H9 (cell line): ENCODE measurements around the gene FLT1. TPM values are rescaled to one million over a fixed set of nuclear protein-coding genes. Genes with fewer than 3 reads are reported as not detected.

Source experiments
- DNase-seq: peaks from one replicate; pipeline ENCODE4 v3.0.0-alpha.2; 2017
- H2AFZ ChIP-seq: one replicate; pipeline ENCODE4 v1.6.1; 2013; ENCODE audit warnings: mild to moderate bottlenecking, low read length, control low read depth, moderate library complexity
- H2AK5ac ChIP-seq: 2 replicates; pipeline ENCODE4 v1.6.1; 2013; ENCODE audit warnings: low read length, control low read depth, mixed read lengths; ENCODE audit not compliant: insufficient read length
- H2BK120ac ChIP-seq: one replicate; pipeline ENCODE4 v1.6.1; 2013; ENCODE audit warnings: low read depth, mild to moderate bottlenecking, low read length, control low read depth, inconsistent platforms; ENCODE audit not compliant: poor library complexity, severe bottlenecking
- H2BK12ac ChIP-seq: 2 replicates; pipeline ENCODE4 v1.6.1; 2013; ENCODE audit warnings: low read length, control low read depth, mixed read lengths, low read depth; ENCODE audit not compliant: insufficient read length
- H2BK15ac ChIP-seq: 2 replicates; pipeline ENCODE4 v1.6.1; 2013; ENCODE audit warnings: low read depth, low read length, control low read depth
- H2BK20ac ChIP-seq: one replicate; pipeline ENCODE4 v1.6.1; 2013; ENCODE audit warnings: low read depth, mild to moderate bottlenecking, low read length, control low read depth, inconsistent platforms; ENCODE audit not compliant: poor library complexity, severe bottlenecking
- H2BK5ac ChIP-seq: 2 replicates; pipeline ENCODE4 v1.6.1; 2013; ENCODE audit warnings: low read length, control low read depth, mixed read lengths; ENCODE audit not compliant: insufficient read length
- H3K14ac ChIP-seq: 2 replicates; pipeline ENCODE4 v1.6.1; 2013; ENCODE audit warnings: low read length, control low read depth; ENCODE audit not compliant: insufficient read depth
- H3K18ac ChIP-seq: 2 replicates; pipeline ENCODE4 v1.6.1; 2013; ENCODE audit warnings: low read depth, mild to moderate bottlenecking, mixed read lengths, low read length, control low read depth; ENCODE audit not compliant: insufficient read length
- H3K23ac ChIP-seq: 2 replicates; pipeline ENCODE4 v1.6.1; 2013; ENCODE audit warnings: low read length, control low read depth, mixed read lengths, low read depth; ENCODE audit not compliant: insufficient read length
- H3K23me2 ChIP-seq: 2 replicates; pipeline ENCODE4 v1.6.1; 2013; ENCODE audit warnings: low read depth, mild to moderate bottlenecking, mixed read lengths, low read length, control low read depth; ENCODE audit not compliant: insufficient read length, poor library complexity, severe bottlenecking
- H3K27ac ChIP-seq: 2 replicates; pipeline ENCODE4 v1.5.1; 2013; ENCODE audit warnings: low read length, control low read depth, mixed read lengths, low read depth; ENCODE audit not compliant: insufficient read length
- H3K27me3 ChIP-seq: 2 replicates; pipeline ENCODE4 v1.6.1; 2013; ENCODE audit warnings: low read length, control low read depth, inconsistent platforms; ENCODE audit not compliant: insufficient read depth
- H3K4ac ChIP-seq: 2 replicates; pipeline ENCODE4 v1.6.1; 2013; ENCODE audit warnings: low read depth, mild to moderate bottlenecking, control low read depth, inconsistent platforms, low read length, moderate library complexity
- H3K4me1 ChIP-seq: 2 replicates; pipeline ENCODE4 v1.6.1; 2013; ENCODE audit warnings: low read length, control low read depth, inconsistent platforms; ENCODE audit not compliant: insufficient read depth
- H3K4me2 ChIP-seq: 2 replicates; pipeline ENCODE4 v1.6.1; 2013; ENCODE audit warnings: low read length, control low read depth, mixed read lengths; ENCODE audit not compliant: insufficient read length, insufficient read depth
- H3K56ac ChIP-seq: 2 replicates; pipeline ENCODE4 v1.6.1; 2013; ENCODE audit warnings: low read depth, mild to moderate bottlenecking, mixed read lengths, low read length, control low read depth; ENCODE audit not compliant: insufficient read length
- H3K79me1 ChIP-seq: 2 replicates; pipeline ENCODE4 v1.6.1; 2013; ENCODE audit warnings: low read depth, mild to moderate bottlenecking, moderate library complexity, low read length, control low read depth, inconsistent platforms; ENCODE audit not compliant: insufficient read depth, poor library complexity, severe bottlenecking
- H3K79me2 ChIP-seq: 2 replicates; pipeline ENCODE4 v1.6.1; 2013; ENCODE audit warnings: low read length, control low read depth, inconsistent platforms; ENCODE audit not compliant: insufficient read depth
- H3K9ac ChIP-seq: 2 replicates; pipeline ENCODE4 v1.6.1; 2013; ENCODE audit warnings: low read length, control low read depth, mixed read lengths; ENCODE audit not compliant: insufficient read length; ENCODE audit errors: extremely low read depth
- H3K9me3 ChIP-seq: one replicate; pipeline ENCODE4 v1.6.1; 2013; ENCODE audit warnings: low read depth, low read length, inconsistent platforms; ENCODE audit not compliant: control insufficient read depth
- H3T11ph ChIP-seq: one replicate; pipeline ENCODE4 v1.6.1; 2013; ENCODE audit warnings: mild to moderate bottlenecking, low read length, control low read depth, inconsistent platforms
- H4K20me1 ChIP-seq: one replicate; pipeline ENCODE4 v1.6.1; 2013; ENCODE audit not compliant: control insufficient read depth, insufficient read length, insufficient read depth
- H4K5ac ChIP-seq: 2 replicates; pipeline ENCODE4 v1.6.1; 2013; ENCODE audit warnings: low read depth, mild to moderate bottlenecking, mixed read lengths, low read length, control low read depth; ENCODE audit not compliant: insufficient read length
- H4K8ac ChIP-seq: replicated peaks from 2 replicates; pipeline ENCODE4 v1.6.1; 2013; ENCODE audit warnings: low read length, control low read depth, mixed read lengths, low read depth; ENCODE audit not compliant: insufficient read length
- H4K91ac ChIP-seq: 2 replicates; pipeline ENCODE4 v1.6.1; 2013; ENCODE audit warnings: low read depth, mild to moderate bottlenecking, moderate library complexity, mixed read lengths, low read length, control low read depth; ENCODE audit not compliant: insufficient read length
- H3K27ac Mint-ChIP-seq, 3 experiments: 2 replicates in 2 of 3; 3 replicates in 1 of 3; pipeline ENCODE4 v1.8.0; 2020 to 2021; ENCODE audit warnings: mixed read lengths in 3 of 3, mild to moderate bottlenecking in 1 of 3, moderate library complexity in 1 of 3
- H3K27me3 Mint-ChIP-seq: 2 replicates; pipeline ENCODE4 v1.8.0; 2021; ENCODE audit warnings: low read depth, mild to moderate bottlenecking, moderate library complexity, mixed read lengths
- H3K36me3 Mint-ChIP-seq, 3 experiments: 2 replicates in 2 of 3; 3 replicates in 1 of 3; pipeline ENCODE4 v1.8.0; 2020 to 2021; ENCODE audit warnings: low read depth in 3 of 3, mixed read lengths in 3 of 3; ENCODE audit not compliant: insufficient read depth in 1 of 3
- H3K4me1 Mint-ChIP-seq, 2 experiments: 2 replicates each; pipeline ENCODE4 v1.8.0; 2020; ENCODE audit warnings: mixed read lengths in 2 of 2
- H3K4me3 Mint-ChIP-seq, 2 experiments: 2 replicates in 1 of 2; 3 replicates in 1 of 2; pipeline ENCODE4 v1.8.0; 2020 to 2021; ENCODE audit warnings: mild to moderate bottlenecking in 2 of 2, mixed read lengths in 2 of 2, moderate library complexity in 1 of 2
- H3K9me3 Mint-ChIP-seq, 2 experiments: 2 replicates in 1 of 2; 3 replicates in 1 of 2; pipeline ENCODE4 v1.8.0; 2020; ENCODE audit warnings: mild to moderate bottlenecking in 2 of 2, mixed read lengths in 2 of 2, moderate library complexity in 1 of 2
- WGBS: extraction: QIAGEN DNeasy Blood & Tissue Kit; methylation state at CpG from one replicate; pipeline ENCODE4 v1.1.7; 2013; ENCODE audit warnings: missing lambda C conversion rate, low lambda C conversion rate, mixed read lengths; ENCODE audit not compliant: insufficient read length; ENCODE audit errors: extremely low coverage; 5-methylcytosine and 5-hydroxymethylcytosine counted together
- total RNA-seq: library from RNA; stranded (reverse); gene quantifications from 2 replicates; pipeline ENCODE4 v1.2.1, GENCODE V29; 2021
- TF ChIP-seq, protein P1 (sequence below): fragments of 200-600 bp; sonication (generic); conservative IDR thresholded peaks from 3 replicates; pipeline ENCODE4 v1.8.0; 2021; ENCODE audit warnings: antibody characterized with exemption, mild to moderate bottlenecking

FLT1 gene
- total RNA-seq, 1 experiment from 2014 or later, result 84.1 TPM

DNA sequence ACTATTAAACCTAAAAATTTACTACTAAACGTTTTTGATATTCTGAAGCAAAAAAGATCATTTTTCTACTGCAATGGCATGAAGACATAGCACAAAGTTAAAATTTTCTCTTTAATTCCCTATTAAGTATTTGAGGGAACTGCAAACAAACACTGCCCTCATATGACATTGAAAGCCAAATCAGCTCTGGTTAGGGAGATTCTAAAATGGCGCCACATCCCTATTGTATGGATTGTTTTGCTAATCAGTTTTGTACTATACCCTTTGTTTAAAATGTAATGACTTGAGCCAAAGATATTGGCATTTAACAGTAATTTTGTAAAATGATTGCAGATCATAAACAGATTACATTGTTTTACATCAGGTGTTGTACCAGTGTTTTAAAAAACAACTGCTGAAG is 65.8 kb downstream of the FLT1 start:
- no peak overlapping the region for H3K14ac ChIP-seq
- Mint-ChIP-seq H3K27ac (peak overlapping the region; percentile 73 to 99 (median 89)), H3K4me3 (peak overlapping the region; percentile 32 to 43; a peak in 4 of 5 replicates)

More for the DNA sequence above, 65.8 kb downstream of the FLT1 start:
- peaks cover 67 to 69% of the 10 kb centered on the region in 2 experiments for H3K4me1 Mint-ChIP-seq
- no peak overlapping the region for H3T11ph ChIP-seq
- no peak overlapping the region for H2BK120ac ChIP-seq
- H2BK20ac ChIP-seq, result no peak overlapping the region
- H3K4ac ChIP-seq, result no peak overlapping the region
- no peak overlapping the region for H2BK5ac ChIP-seq
- TF ChIP-seq, protein P1, sequence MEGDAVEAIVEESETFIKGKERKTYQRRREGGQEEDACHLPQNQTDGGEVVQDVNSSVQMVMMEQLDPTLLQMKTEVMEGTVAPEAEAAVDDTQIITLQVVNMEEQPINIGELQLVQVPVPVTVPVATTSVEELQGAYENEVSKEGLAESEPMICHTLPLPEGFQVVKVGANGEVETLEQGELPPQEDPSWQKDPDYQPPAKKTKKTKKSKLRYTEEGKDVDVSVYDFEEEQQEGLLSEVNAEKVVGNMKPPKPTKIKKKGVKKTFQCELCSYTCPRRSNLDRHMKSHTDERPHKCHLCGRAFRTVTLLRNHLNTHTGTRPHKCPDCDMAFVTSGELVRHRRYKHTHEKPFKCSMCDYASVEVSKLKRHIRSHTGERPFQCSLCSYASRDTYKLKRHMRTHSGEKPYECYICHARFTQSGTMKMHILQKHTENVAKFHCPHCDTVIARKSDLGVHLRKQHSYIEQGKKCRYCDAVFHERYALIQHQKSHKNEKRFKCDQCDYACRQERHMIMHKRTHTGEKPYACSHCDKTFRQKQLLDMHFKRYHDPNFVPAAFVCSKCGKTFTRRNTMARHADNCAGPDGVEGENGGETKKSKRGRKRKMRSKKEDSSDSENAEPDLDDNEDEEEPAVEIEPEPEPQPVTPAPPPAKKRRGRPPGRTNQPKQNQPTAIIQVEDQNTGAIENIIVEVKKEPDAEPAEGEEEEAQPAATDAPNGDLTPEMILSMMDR, result no peak
- no peaks in the 10 kb centered on the region for H3K27me3 Mint-ChIP-seq
- no peak overlapping the region for H3K23ac ChIP-seq
- no peaks in the 10 kb centered on the region for H3K27me3 ChIP-seq
- no peaks in the 10 kb centered on the region for H3K9me3 ChIP-seq
- no peak overlapping the region for H3K4me2 ChIP-seq
- no peak overlapping the region for H3K18ac ChIP-seq
- no peak overlapping the region for H3K9ac ChIP-seq
- no peak overlapping the region for H2BK12ac ChIP-seq
- peaks cover 16% of the 10 kb centered on the region; the same call in 1 of the 2 replicates for H3K4me1 ChIP-seq
- no peak overlapping the region for H3K56ac ChIP-seq
- H2BK15ac ChIP-seq, result no peak overlapping the region
- H3K27ac ChIP-seq, result peak overlapping the region; percentile 99
- H2AFZ ChIP-seq, result no peak overlapping the region
- no peak for DNase-seq
- no peaks in the 10 kb centered on the region for H3K79me2 ChIP-seq
- no peak overlapping the region for H4K91ac ChIP-seq
- H2AK5ac ChIP-seq, result no peak overlapping the region
- no peak overlapping the region for H4K8ac ChIP-seq
- no peaks in the 10 kb centered on the region for H3K23me2 ChIP-seq
- no peaks in the 10 kb centered on the region for H3K79me1 ChIP-seq
- no peak overlapping the region for H4K5ac ChIP-seq
- H3K36me3 Mint-ChIP-seq, result peaks cover 34 to 64% (median 57%) of the 10 kb centered on the region in 3 experiments
- WGBS, result no CpG with 5 or more reads among the region's 2 CpGs
- H3K9me3 Mint-ChIP-seq, result no peaks in the 10 kb centered on the region
- H4K20me1 ChIP-seq, result no peaks in the 10 kb centered on the region
